Ovary (tissue), 3 donors: ENCODE data around the gene CDH24.

Source experiments
- CTCF ChIP-seq, 3 donors: fragments of 450-650 bp in 2 of 3; fragments of 200-600 bp in 1 of 3; IDR thresholded peaks; one replicate each; pipeline versions ENCODE4 v1.5.1 to v1.8.0; 2016 to 2022; ENCODE audit warnings: antibody characterized with exemption in 3 of 3, mild to moderate bottlenecking in 1 of 3
- EP300 ChIP-seq: sonication (generic); formaldehyde crosslinking; IDR thresholded peaks from one replicate; pipeline ENCODE4 v1.6.1; 2017; ENCODE audit warnings: antibody characterized with exemption
- POLR2A ChIP-seq: fragments of 450-650 bp; IDR thresholded peaks from one replicate; pipeline ENCODE4 v1.6.1; 2017; ENCODE audit warnings: antibody characterized with exemption, mild to moderate bottlenecking, moderate library complexity
- donor health status: DM: no; HTN: no; CAD: no.

- TF ChIP-seq CTCF (IDR thresholded peaks at IDR 0.05), result no peak
- TF ChIP-seq EP300, result no peak
- no peak for TF ChIP-seq POLR2A
Observed at GRCh38 chr14:23023795-23024152, 33.5 kb downstream of the CDH24 start.
